ENCODE measurements around the gene PRKAR1B.

PRKAR1B gene

GRCh38 chr7:761101-761500 is 34.0 kb upstream of the PRKAR1B start:
- no peak for DNase-seq
- H3K27me3 Mint-ChIP-seq (ENCODE audit: low read depth, poor library complexity): peaks cover 3% of the 10 kb centered on the region
- no peak overlapping the region for H3K27ac Mint-ChIP-seq
- TF ChIP-seq CTCF (IDR thresholded peaks at IDR 0.05): no peak
- H3K9me3 Mint-ChIP-seq: no peaks in the 10 kb centered on the region
- peaks cover 27% of the 10 kb centered on the region for H3K4me1 Mint-ChIP-seq
- H3K4me3 Mint-ChIP-seq: no peak overlapping the region
- peaks cover 53% of the 10 kb centered on the region for H3K36me3 Mint-ChIP-seq (ENCODE audit: low read depth)

GRCh38 chr7:760006-760405 is 32.9 kb upstream of the PRKAR1B start:
- no peak for TF ChIP-seq CTCF (IDR thresholded peaks at IDR 0.05)
- no peak for DNase-seq
- peaks cover 53% of the 10 kb centered on the region for H3K36me3 Mint-ChIP-seq (ENCODE audit: low read depth)

GRCh38 chr7:759569-759968 is 32.5 kb upstream of the PRKAR1B start:
- H3K27me3 Mint-ChIP-seq (ENCODE audit: low read depth, poor library complexity): no peaks in the 10 kb centered on the region
- peak overlapping the region; percentile 30 for H3K27ac Mint-ChIP-seq
- no peak for DNase-seq
- TF ChIP-seq CTCF (IDR thresholded peaks at IDR 0.05): no peak
- H3K4me3 Mint-ChIP-seq: no peak overlapping the region
- H3K9me3 Mint-ChIP-seq: no peaks in the 10 kb centered on the region
- peaks cover 23% of the 10 kb centered on the region for H3K4me1 Mint-ChIP-seq
- H3K36me3 Mint-ChIP-seq (ENCODE audit: low read depth): peaks cover 56% of the 10 kb centered on the region

More at GRCh38 chr7:760006-760405, 32.9 kb upstream of the PRKAR1B start:
- Mint-ChIP-seq H3K9me3 (no peaks in the 10 kb centered on the region), H3K27ac (peak overlapping the region; percentile 30), H3K4me1 (peaks cover 23% of the 10 kb centered on the region), H3K4me3 (no peak overlapping the region), H3K27me3 (ENCODE audit: low read depth, poor library complexity) (no peaks in the 10 kb centered on the region)

- H3K4me3 Mint-ChIP-seq: no peak overlapping the region
- no peaks in the 10 kb centered on the region for H3K9me3 Mint-ChIP-seq
- no peak for TF ChIP-seq CTCF (IDR thresholded peaks at IDR 0.05)
- DNase-seq: no peak
- H3K27me3 Mint-ChIP-seq (ENCODE audit: low read depth, poor library complexity): no peaks in the 10 kb centered on the region
- peaks cover 14% of the 10 kb centered on the region for H3K4me1 Mint-ChIP-seq
- no peak overlapping the region for H3K27ac Mint-ChIP-seq
- peaks cover 64% of the 10 kb centered on the region for H3K36me3 Mint-ChIP-seq (ENCODE audit: low read depth)
These were observed 30.7 kb upstream of the PRKAR1B start for GRCh38 chr7:757741-758163.

- DNase-seq: no peak
- Mint-ChIP-seq H3K27me3 (ENCODE audit: low read depth, poor library complexity) (no peaks in the 10 kb centered on the region), H3K27ac (no peak overlapping the region), H3K4me1 (peaks cover 10% of the 10 kb centered on the region), H3K36me3 (ENCODE audit: low read depth) (peaks cover 66% of the 10 kb centered on the region), H3K9me3 (no peaks in the 10 kb centered on the region), H3K4me3 (no peak overlapping the region)
- no peak for TF ChIP-seq CTCF (IDR thresholded peaks at IDR 0.05)
These were observed 30.0 kb upstream of the PRKAR1B start for GRCh38 chr7:756928-757560.

GRCh38 chr7:756231-756927 is 29.3 kb upstream of the PRKAR1B start:
- Mint-ChIP-seq H3K27me3 (ENCODE audit: low read depth, poor library complexity) (no peaks in the 10 kb centered on the region), H3K9me3 (no peaks in the 10 kb centered on the region), H3K4me1 (peaks cover 4% of the 10 kb centered on the region), H3K27ac (no peak overlapping the region), H3K4me3 (no peak overlapping the region), H3K36me3 (ENCODE audit: low read depth) (peaks cover 70% of the 10 kb centered on the region)
- no peak for TF ChIP-seq CTCF (IDR thresholded peaks at IDR 0.05)
- no peak for DNase-seq
